Liver (tissue), 9 donors: ENCODE results near the gene SLC45A1. TPM values are rescaled to one million over a fixed set of nuclear protein-coding genes. Genes with fewer than 3 reads are reported as not detected.

Experiments used
- DNase-seq: peaks from one replicate; pipeline ENCODE4 v3.0.0-alpha.2; 2017; ENCODE audit warnings: low spot score
- H3K27ac ChIP-seq, 2 donors: one replicate each; pipeline ENCODE4 v1.7.0; 2013; ENCODE audit warnings: inconsistent platforms in 2 of 2, low read length in 2 of 2, control low read depth in 1 of 2, low read depth in 1 of 2, mild to moderate bottlenecking in 1 of 2
- H3K27me3 ChIP-seq, 4 donors: one replicate each; pipeline versions ENCODE4 v1.6.1 to v1.7.0; 2013; ENCODE audit warnings: low read length in 3 of 4, inconsistent platforms in 1 of 4, mild to moderate bottlenecking in 1 of 4, moderate library complexity in 1 of 4; ENCODE audit not compliant: control insufficient read depth in 4 of 4, insufficient read depth in 4 of 4
- H3K36me3 ChIP-seq, 4 donors: one replicate each; pipeline versions ENCODE4 v1.6.1 to v1.7.0; 2013; ENCODE audit warnings: low read length in 3 of 4, mild to moderate bottlenecking in 3 of 4, low read depth in 1 of 4, moderate library complexity in 1 of 4; ENCODE audit not compliant: control insufficient read depth in 4 of 4, insufficient read depth in 3 of 4
- H3K4me1 ChIP-seq, 4 donors: one replicate each; pipeline versions ENCODE4 v1.6.1 to v1.7.0; 2013; ENCODE audit warnings: low read length in 3 of 4, mild to moderate bottlenecking in 3 of 4, moderate library complexity in 1 of 4; ENCODE audit not compliant: control insufficient read depth in 4 of 4, insufficient read depth in 4 of 4
- H3K4me3 ChIP-seq, 3 donors: one replicate each; pipeline versions ENCODE4 v1.6.1 to v1.7.0; 2013; ENCODE audit warnings: low read length in 3 of 3, control low read depth in 1 of 3, low read depth in 1 of 3, mild to moderate bottlenecking in 1 of 3
- H3K9ac ChIP-seq, 2 donors: one replicate each; pipeline ENCODE4 v1.7.0; 2013; ENCODE audit warnings: low read length in 2 of 2, mild to moderate bottlenecking in 2 of 2, moderate library complexity in 2 of 2, control low read depth in 1 of 2, low read depth in 1 of 2
- H3K9me3 ChIP-seq, 4 donors: one replicate each; pipeline versions ENCODE4 v1.6.1 to v1.7.0; 2013; ENCODE audit warnings: low read length in 3 of 4; ENCODE audit not compliant: control insufficient read depth in 4 of 4
- FOXA1 ChIP-seq: IDR thresholded peaks from 2 replicates; pipeline ENCODE4 v1.6.1; 2016; ENCODE audit warnings: antibody characterized with exemption
- FOXA2 ChIP-seq: IDR thresholded peaks from 2 replicates; pipeline ENCODE4 v1.6.1; 2016; ENCODE audit warnings: antibody characterized with exemption
- HNF4A ChIP-seq, 2 donors: conservative IDR thresholded peaks; 2 replicates each; pipeline ENCODE4 v1.6.1; 2016; ENCODE audit warnings: antibody characterized with exemption in 2 of 2, mild to moderate bottlenecking in 2 of 2
- JUND ChIP-seq, 2 donors: IDR thresholded peaks; 2 replicates each; pipeline ENCODE4 v1.6.1; 2016; ENCODE audit warnings: antibody characterized with exemption in 2 of 2
- NR2F2 ChIP-seq: IDR thresholded peaks from 2 replicates; pipeline ENCODE4 v1.6.1; 2016; ENCODE audit warnings: antibody characterized with exemption
- RAD21 ChIP-seq, 2 donors: IDR thresholded peaks; 2 replicates each; pipeline ENCODE4 v1.6.1; 2016; ENCODE audit warnings: antibody characterized with exemption in 2 of 2, mild to moderate bottlenecking in 2 of 2
- TAF1 ChIP-seq: conservative IDR thresholded peaks from 2 replicates; pipeline ENCODE4 v1.6.1; 2016; ENCODE audit warnings: antibody characterized with exemption, mild to moderate bottlenecking
- WGBS: extraction: QIAGEN DNeasy Blood & Tissue Kit; methylation state at CpG from one replicate; pipeline ENCODE4 v1.1.7; 2013; 5-methylcytosine and 5-hydroxymethylcytosine counted together
- polyA plus RNA-seq, 2 donors: library from polyadenylated mRNA; stranded (reverse) in 1 of 2; unstranded in 1 of 2; fragments of 200-250 nt in 1 of 2; fragments of >200 nt in 1 of 2; fragmentation: Nextera tagmentation in 1 of 2; extraction: Ambion mirVana in 1 of 2; gene quantifications; one replicate each; pipeline versions ENCODE4 v1.2.1 to v1.2.3, GENCODE V29; 2013 to 2015
- total RNA-seq, 2 donors: library from RNA; depleted of rRNA; stranded (reverse); fragments of >200 nt; gene quantifications; one replicate each; pipeline ENCODE4 v1.2.3, GENCODE V29; 2014
- TF ChIP-seq, protein P1 (sequence below): IDR thresholded peaks from 2 replicates; pipeline ENCODE4 v1.6.1; 2016; ENCODE audit warnings: antibody characterized with exemption
- TF ChIP-seq, protein P2 (sequence below): IDR thresholded peaks from 2 replicates; pipeline ENCODE4 v1.6.1; 2016; ENCODE audit warnings: antibody characterized with exemption, mild to moderate bottlenecking
- TF ChIP-seq, protein P3 (sequence below): fragments of 150-350 bp; IDR thresholded peaks from 2 replicates; pipeline ENCODE4 v1.5.1; 2017; ENCODE audit warnings: improper control_type of control experiment, low read depth, low read length; ENCODE audit not compliant: missing input control
- TF ChIP-seq, protein P4 (sequence below): IDR thresholded peaks from 2 replicates; pipeline ENCODE4 v1.6.1; 2016; ENCODE audit warnings: antibody characterized with exemption
- TF ChIP-seq, protein P5 (sequence below): IDR thresholded peaks from 2 replicates; pipeline ENCODE4 v1.6.1; 2016; ENCODE audit warnings: antibody characterized with exemption
- donor health status: healthy.
- donor health status: healthy.
- donor health status: healthy.
- donor health status: healthy.
- donor health status: healthy.

Gene SLC45A1
- total and polyA plus RNA-seq, 4 donors = 0.08 to 0.29 (median 0.14) TPM; not detected in 1

DNA sequence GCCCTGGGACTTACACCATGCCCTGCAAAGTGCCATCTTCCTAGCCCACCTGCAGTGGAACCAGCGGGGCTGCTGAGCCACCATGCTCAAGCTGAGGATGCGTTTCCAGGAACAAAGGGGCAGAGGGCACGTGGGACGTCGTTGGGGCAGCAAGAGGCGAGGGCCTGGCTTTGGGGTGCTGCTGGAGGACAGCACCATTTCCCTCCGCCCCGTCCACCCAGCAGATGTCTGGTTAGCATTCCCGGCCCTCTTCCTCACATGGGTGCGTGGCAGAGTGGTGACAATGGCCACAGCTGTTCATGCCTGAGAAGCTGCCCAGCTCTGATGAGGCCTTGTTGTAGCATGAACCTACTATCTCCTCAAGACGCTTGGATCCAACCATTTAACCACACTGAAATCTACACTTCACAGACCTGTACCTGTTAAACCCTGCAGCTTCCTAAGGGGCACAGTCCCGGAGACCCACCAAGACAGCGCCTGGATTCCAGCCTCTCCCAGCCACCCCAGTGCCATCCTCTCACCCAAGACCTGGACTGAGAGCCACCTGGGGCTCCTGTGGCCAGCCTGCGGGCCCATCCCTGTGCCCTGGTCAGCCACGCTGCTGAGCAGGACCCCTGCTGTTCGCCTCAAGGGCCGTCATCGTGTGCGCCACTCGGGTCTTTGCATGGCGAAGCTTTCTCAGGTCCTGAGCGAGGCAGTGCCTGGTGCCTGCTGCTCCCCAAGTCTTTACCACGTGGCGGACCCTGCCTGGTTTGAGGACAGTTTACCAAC lies 33.2 kb downstream of the SLC45A1 start:
- H3K36me3 ChIP-seq = peaks cover 5 to 21% (median 12%) of the 10 kb centered on the region in 4 donors
- no peaks in the 10 kb centered on the region for H3K27me3 ChIP-seq
- TF ChIP-seq, protein P1, sequence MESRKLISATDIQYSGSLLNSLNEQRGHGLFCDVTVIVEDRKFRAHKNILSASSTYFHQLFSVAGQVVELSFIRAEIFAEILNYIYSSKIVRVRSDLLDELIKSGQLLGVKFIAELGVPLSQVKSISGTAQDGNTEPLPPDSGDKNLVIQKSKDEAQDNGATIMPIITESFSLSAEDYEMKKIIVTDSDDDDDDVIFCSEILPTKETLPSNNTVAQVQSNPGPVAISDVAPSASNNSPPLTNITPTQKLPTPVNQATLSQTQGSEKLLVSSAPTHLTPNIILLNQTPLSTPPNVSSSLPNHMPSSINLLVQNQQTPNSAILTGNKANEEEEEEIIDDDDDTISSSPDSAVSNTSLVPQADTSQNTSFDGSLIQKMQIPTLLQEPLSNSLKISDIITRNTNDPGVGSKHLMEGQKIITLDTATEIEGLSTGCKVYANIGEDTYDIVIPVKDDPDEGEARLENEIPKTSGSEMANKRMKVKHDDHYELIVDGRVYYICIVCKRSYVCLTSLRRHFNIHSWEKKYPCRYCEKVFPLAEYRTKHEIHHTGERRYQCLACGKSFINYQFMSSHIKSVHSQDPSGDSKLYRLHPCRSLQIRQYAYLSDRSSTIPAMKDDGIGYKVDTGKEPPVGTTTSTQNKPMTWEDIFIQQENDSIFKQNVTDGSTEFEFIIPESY = no peak
- TF ChIP-seq, protein P2, sequence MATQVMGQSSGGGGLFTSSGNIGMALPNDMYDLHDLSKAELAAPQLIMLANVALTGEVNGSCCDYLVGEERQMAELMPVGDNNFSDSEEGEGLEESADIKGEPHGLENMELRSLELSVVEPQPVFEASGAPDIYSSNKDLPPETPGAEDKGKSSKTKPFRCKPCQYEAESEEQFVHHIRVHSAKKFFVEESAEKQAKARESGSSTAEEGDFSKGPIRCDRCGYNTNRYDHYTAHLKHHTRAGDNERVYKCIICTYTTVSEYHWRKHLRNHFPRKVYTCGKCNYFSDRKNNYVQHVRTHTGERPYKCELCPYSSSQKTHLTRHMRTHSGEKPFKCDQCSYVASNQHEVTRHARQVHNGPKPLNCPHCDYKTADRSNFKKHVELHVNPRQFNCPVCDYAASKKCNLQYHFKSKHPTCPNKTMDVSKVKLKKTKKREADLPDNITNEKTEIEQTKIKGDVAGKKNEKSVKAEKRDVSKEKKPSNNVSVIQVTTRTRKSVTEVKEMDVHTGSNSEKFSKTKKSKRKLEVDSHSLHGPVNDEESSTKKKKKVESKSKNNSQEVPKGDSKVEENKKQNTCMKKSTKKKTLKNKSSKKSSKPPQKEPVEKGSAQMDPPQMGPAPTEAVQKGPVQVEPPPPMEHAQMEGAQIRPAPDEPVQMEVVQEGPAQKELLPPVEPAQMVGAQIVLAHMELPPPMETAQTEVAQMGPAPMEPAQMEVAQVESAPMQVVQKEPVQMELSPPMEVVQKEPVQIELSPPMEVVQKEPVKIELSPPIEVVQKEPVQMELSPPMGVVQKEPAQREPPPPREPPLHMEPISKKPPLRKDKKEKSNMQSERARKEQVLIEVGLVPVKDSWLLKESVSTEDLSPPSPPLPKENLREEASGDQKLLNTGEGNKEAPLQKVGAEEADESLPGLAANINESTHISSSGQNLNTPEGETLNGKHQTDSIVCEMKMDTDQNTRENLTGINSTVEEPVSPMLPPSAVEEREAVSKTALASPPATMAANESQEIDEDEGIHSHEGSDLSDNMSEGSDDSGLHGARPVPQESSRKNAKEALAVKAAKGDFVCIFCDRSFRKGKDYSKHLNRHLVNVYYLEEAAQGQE = no peak
- TF ChIP-seq JUND (IDR thresholded peaks at IDR 0.05) = no peak
- TF ChIP-seq RAD21 (IDR thresholded peaks at IDR 0.05) = no peak
- no peak for TF ChIP-seq TAF1
- TF ChIP-seq, protein P3, sequence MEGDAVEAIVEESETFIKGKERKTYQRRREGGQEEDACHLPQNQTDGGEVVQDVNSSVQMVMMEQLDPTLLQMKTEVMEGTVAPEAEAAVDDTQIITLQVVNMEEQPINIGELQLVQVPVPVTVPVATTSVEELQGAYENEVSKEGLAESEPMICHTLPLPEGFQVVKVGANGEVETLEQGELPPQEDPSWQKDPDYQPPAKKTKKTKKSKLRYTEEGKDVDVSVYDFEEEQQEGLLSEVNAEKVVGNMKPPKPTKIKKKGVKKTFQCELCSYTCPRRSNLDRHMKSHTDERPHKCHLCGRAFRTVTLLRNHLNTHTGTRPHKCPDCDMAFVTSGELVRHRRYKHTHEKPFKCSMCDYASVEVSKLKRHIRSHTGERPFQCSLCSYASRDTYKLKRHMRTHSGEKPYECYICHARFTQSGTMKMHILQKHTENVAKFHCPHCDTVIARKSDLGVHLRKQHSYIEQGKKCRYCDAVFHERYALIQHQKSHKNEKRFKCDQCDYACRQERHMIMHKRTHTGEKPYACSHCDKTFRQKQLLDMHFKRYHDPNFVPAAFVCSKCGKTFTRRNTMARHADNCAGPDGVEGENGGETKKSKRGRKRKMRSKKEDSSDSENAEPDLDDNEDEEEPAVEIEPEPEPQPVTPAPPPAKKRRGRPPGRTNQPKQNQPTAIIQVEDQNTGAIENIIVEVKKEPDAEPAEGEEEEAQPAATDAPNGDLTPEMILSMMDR = no peak
- no peak for TF ChIP-seq NR2F2
- no peak for TF ChIP-seq FOXA1
- no peak for TF ChIP-seq HNF4A (conservative IDR thresholded peaks at IDR 0.05)
- TF ChIP-seq, protein P4, sequence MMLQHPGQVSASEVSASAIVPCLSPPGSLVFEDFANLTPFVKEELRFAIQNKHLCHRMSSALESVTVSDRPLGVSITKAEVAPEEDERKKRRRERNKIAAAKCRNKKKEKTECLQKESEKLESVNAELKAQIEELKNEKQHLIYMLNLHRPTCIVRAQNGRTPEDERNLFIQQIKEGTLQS = no peak
- no peak overlapping the region for H3K9ac ChIP-seq
- DNase-seq = no peak
- no peak overlapping the region for H3K27ac ChIP-seq
- peaks cover 0 to 5% (median 1%) of the 10 kb centered on the region in 4 donors for H3K4me1 ChIP-seq
- WGBS = 85% methylated on average over 24 of the region's 24 CpGs
- no peaks in the 10 kb centered on the region for H3K9me3 ChIP-seq
- no peak overlapping the region for H3K4me3 ChIP-seq

DNA sequence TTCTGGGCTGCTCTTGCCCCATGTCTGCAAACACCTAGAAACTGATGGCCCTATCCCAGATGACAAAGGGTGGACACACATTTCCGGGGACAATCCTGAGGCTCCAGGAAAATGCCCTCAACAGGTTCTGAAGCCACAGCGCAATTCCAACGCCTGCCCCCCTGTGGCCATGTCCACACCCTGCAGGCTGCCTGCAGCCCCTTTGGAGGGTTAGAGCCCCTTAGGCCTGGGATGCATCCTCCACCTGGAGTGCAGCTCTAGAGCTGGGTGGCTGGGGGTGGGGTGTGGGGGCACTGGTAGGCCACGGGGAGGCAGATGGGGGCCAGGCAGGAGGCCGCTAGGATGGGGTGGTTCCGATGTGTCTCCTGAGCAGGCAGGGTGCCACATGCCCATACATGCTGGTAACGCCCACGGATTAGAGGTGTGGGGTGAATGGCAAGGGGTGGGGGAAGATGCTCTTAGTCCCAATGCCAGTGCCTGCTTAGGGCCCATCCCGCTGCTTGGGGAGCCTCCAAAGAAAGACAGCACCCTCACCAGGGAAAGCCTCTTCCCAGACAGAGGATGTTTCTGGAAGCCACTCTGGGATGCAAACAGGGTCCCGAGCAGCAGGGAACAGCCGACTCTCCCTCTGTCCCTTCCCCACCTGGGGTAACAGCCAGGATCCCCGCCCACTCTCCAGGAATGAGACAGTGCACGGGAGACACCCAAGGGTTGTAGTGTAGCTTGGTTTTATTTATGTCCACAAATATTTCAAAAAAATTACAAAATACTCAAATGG lies 34.0 kb downstream of the SLC45A1 start:
- H3K4me3 ChIP-seq = no peak overlapping the region
- no peak overlapping the region for H3K27ac ChIP-seq
- H3K36me3 ChIP-seq = peaks cover 7 to 28% (median 14%) of the 10 kb centered on the region in 4 donors
- no peaks in the 10 kb centered on the region for H3K9me3 ChIP-seq
- 74% methylated on average over 13 of the region's 13 CpGs for WGBS
- no peak for DNase-seq
- no peaks in the 10 kb centered on the region for H3K27me3 ChIP-seq
- no peak overlapping the region for H3K9ac ChIP-seq
- H3K4me1 ChIP-seq = peaks cover 0 to 5% (median 1%) of the 10 kb centered on the region in 4 donors
- no peak for TF ChIP-seq FOXA2
- TF ChIP-seq, protein P5, sequence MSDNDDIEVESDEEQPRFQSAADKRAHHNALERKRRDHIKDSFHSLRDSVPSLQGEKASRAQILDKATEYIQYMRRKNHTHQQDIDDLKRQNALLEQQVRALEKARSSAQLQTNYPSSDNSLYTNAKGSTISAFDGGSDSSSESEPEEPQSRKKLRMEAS = no peak
- TF ChIP-seq RAD21 (IDR thresholded peaks at IDR 0.05) = peak; percentile 19 to 63
- TF ChIP-seq, protein P3 = peak; percentile 48
